ENCODE measurements around the gene LRRC8E.
"Not testable (repeated sequence)": the region's sequence is repeated elsewhere in the genome, so short reads cannot be mapped to it uniquely, and the experiment has no call there.

GRCh38 chr19:7918062-7918614 lies 29.8 kb downstream of the LRRC8E start:
- TF ChIP-seq CTCF, POLR2A (IDR thresholded peaks at IDR 0.05): not testable (repeated sequence)
